Endodermal cell (in vitro differentiated cells): ENCODE results near the gene PAPOLB. TPM values are rescaled to one million over a fixed set of nuclear protein-coding genes. Genes with fewer than 3 reads are reported as not detected.

Source experiments
- DNase-seq: peaks from one replicate; pipeline ENCODE4 v3.0.0-alpha.2; 2017
- H3K27ac ChIP-seq: 2 replicates; pipeline ENCODE4 v1.5.1; 2013; ENCODE audit warnings: mild to moderate bottlenecking, low read depth, low read length, moderate library complexity
- H3K27me3 ChIP-seq: 2 replicates; pipeline ENCODE4 v1.6.1; 2013; ENCODE audit warnings: mild to moderate bottlenecking, low read length, moderate library complexity; ENCODE audit not compliant: insufficient read depth, control insufficient read depth, poor library complexity, severe bottlenecking
- H3K36me3 ChIP-seq: 2 replicates; pipeline ENCODE4 v1.7.0; 2013; ENCODE audit warnings: mild to moderate bottlenecking, low read length, moderate library complexity; ENCODE audit not compliant: control insufficient read depth, insufficient read depth
- H3K4me1 ChIP-seq: one replicate; pipeline ENCODE4 v1.7.0; 2013; ENCODE audit warnings: low read length; ENCODE audit not compliant: control insufficient read depth, insufficient read depth
- H3K4me3 ChIP-seq: 2 replicates; pipeline ENCODE4 v1.5.1; 2013; ENCODE audit warnings: mild to moderate bottlenecking, low read length, moderate library complexity
- H3K9ac ChIP-seq: 2 replicates; pipeline ENCODE4 v1.6.1; 2013; ENCODE audit warnings: mild to moderate bottlenecking, low read length, moderate library complexity; ENCODE audit not compliant: poor library complexity, severe bottlenecking; ENCODE audit errors: extremely low read depth
- H3K9me3 ChIP-seq: 2 replicates; pipeline ENCODE4 v1.6.1; 2013; ENCODE audit warnings: mild to moderate bottlenecking, low read length, moderate library complexity; ENCODE audit not compliant: control insufficient read depth
- H3K27ac Mint-ChIP-seq: 2 replicates; pipeline ENCODE4 v1.8.0; 2020; ENCODE audit warnings: mixed read lengths
- H3K27me3 Mint-ChIP-seq: 2 replicates; pipeline ENCODE4 v1.8.0; 2021; ENCODE audit warnings: mild to moderate bottlenecking, mixed read lengths; ENCODE audit not compliant: insufficient read depth
- H3K36me3 Mint-ChIP-seq: 2 replicates; pipeline ENCODE4 v1.8.0; 2020; ENCODE audit warnings: low read depth, mixed read lengths
- H3K4me1 Mint-ChIP-seq: 2 replicates; pipeline ENCODE4 v1.8.0; 2020; ENCODE audit warnings: mixed read lengths
- H3K4me3 Mint-ChIP-seq: 2 replicates; pipeline ENCODE4 v1.8.0; 2020; ENCODE audit warnings: mild to moderate bottlenecking, moderate library complexity, mixed read lengths
- H3K9me3 Mint-ChIP-seq: 2 replicates; pipeline ENCODE4 v1.8.0; 2020; ENCODE audit warnings: mild to moderate bottlenecking, mixed read lengths
- WGBS, 2 experiments: methylation state at CpG; one replicate each; pipeline versions ENCODE4 v1.1.5 to v1.1.7; 2013; ENCODE audit warnings: missing lambda C conversion rate in 2 of 2, mixed read lengths in 1 of 2; ENCODE audit not compliant: insufficient coverage in 1 of 2, insufficient read length in 1 of 2; 5-methylcytosine and 5-hydroxymethylcytosine counted together
- total RNA-seq, 2 donors: library from RNA; stranded (reverse); fragmentation: NEBNext Ultra II Directional in 1 of 2; extraction: Animal tissue kit (Norgen Biotek cat#: 25700) in 1 of 2; gene quantifications; 2 replicates in 1 of 2; 3 replicates in 1 of 2; pipeline ENCODE4 v1.2.1, GENCODE V29; 2021
- TF ChIP-seq, protein P1 (sequence below): fragments of 200-600 bp; sonication (generic); conservative IDR thresholded peaks from 2 replicates; pipeline ENCODE4 v1.5.0; 2021; ENCODE audit warnings: antibody characterized with exemption, mild to moderate bottlenecking

Gene PAPOLB
- total RNA-seq, 2 donors from 2014 or later: 1.2 to 1.8 TPM

- H3K36me3 Mint-ChIP-seq: peaks cover 10% of the 10 kb centered on the region
- H3K4me1 Mint-ChIP-seq: peaks cover 15% of the 10 kb centered on the region
- H3K27ac ChIP-seq: no peak overlapping the region
- H3K9me3 ChIP-seq: no peaks in the 10 kb centered on the region
- H3K27ac Mint-ChIP-seq: no peak overlapping the region
- no peaks in the 10 kb centered on the region for H3K9me3 Mint-ChIP-seq
- H3K4me3 ChIP-seq: no peak overlapping the region
- TF ChIP-seq, protein P1, sequence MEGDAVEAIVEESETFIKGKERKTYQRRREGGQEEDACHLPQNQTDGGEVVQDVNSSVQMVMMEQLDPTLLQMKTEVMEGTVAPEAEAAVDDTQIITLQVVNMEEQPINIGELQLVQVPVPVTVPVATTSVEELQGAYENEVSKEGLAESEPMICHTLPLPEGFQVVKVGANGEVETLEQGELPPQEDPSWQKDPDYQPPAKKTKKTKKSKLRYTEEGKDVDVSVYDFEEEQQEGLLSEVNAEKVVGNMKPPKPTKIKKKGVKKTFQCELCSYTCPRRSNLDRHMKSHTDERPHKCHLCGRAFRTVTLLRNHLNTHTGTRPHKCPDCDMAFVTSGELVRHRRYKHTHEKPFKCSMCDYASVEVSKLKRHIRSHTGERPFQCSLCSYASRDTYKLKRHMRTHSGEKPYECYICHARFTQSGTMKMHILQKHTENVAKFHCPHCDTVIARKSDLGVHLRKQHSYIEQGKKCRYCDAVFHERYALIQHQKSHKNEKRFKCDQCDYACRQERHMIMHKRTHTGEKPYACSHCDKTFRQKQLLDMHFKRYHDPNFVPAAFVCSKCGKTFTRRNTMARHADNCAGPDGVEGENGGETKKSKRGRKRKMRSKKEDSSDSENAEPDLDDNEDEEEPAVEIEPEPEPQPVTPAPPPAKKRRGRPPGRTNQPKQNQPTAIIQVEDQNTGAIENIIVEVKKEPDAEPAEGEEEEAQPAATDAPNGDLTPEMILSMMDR: no peak
- H3K27me3 Mint-ChIP-seq: no peaks in the 10 kb centered on the region
- WGBS, 2 experiments: 95% methylated on average over 8 to 16 of the region's 16 CpGs
- H3K36me3 ChIP-seq: no peaks in the 10 kb centered on the region
- H3K9ac ChIP-seq: no peak overlapping the region
- no peak for DNase-seq
- H3K27me3 ChIP-seq: no peaks in the 10 kb centered on the region
- H3K4me1 ChIP-seq: peaks cover 6% of the 10 kb centered on the region
- no peak overlapping the region for H3K4me3 Mint-ChIP-seq
Observed at GRCh38 chr7:4840079-4840501, 21.7 kb downstream of the PAPOLB start.

- WGBS, 2 experiments: 92 to 94% methylated on average over 16 to 21 of the region's 21 CpGs
- Histone ChIP-seq H3K27ac (peak overlapping the region; percentile 90), H3K4me3 (no peak overlapping the region), H3K27me3 (no peaks in the 10 kb centered on the region), H3K9ac (no peak overlapping the region), H3K36me3 (no peaks in the 10 kb centered on the region), H3K9me3 (no peaks in the 10 kb centered on the region), H3K4me1 (peaks cover 4% of the 10 kb centered on the region)
- peak; percentile 40 for DNase-seq
- Mint-ChIP-seq H3K36me3 (peaks cover 13% of the 10 kb centered on the region), H3K4me3 (no peak overlapping the region), H3K27me3 (no peaks in the 10 kb centered on the region), H3K9me3 (no peaks in the 10 kb centered on the region), H3K27ac (no peak overlapping the region), H3K4me1 (peaks cover 12% of the 10 kb centered on the region)
- TF ChIP-seq, protein P1: no peak
Observed at GRCh38 chr7:4838626-4839334, 23.1 kb downstream of the PAPOLB start.

- Histone ChIP-seq H3K4me3 (no peak overlapping the region), H3K4me1 (peaks cover 4% of the 10 kb centered on the region), H3K27ac (peak overlapping the region; percentile 90), H3K27me3 (no peaks in the 10 kb centered on the region), H3K9me3 (no peaks in the 10 kb centered on the region), H3K36me3 (no peaks in the 10 kb centered on the region), H3K9ac (no peak overlapping the region)
- Mint-ChIP-seq H3K36me3 (peaks cover 18% of the 10 kb centered on the region), H3K27me3 (no peaks in the 10 kb centered on the region), H3K27ac (no peak overlapping the region), H3K4me1 (peaks cover 12% of the 10 kb centered on the region), H3K4me3 (no peak overlapping the region), H3K9me3 (no peaks in the 10 kb centered on the region)
- 75 to 100% methylated on average over 4 to 30 of the region's 30 CpGs for WGBS, 2 experiments
- TF ChIP-seq, protein P1: peak; percentile 40
- peak; percentile 56 for DNase-seq
Observed at GRCh38 chr7:4837803-4838625, 23.8 kb downstream of the PAPOLB start.
